Activated CD4-positive, alpha-beta T cell treated with anti-CD3 and anti-CD28 coated beads, Interleukin-2, amount 50 U/mL, for 16 hours (primary cell): ENCODE results near the gene TRANK1.
"Not testable (repeated sequence)": the region's sequence is repeated elsewhere in the genome, so short reads cannot be mapped to it uniquely, and the experiment has no call there.

Experiments used
- DNase-seq: peaks from one replicate; pipeline ENCODE4 v3.0.0-alpha.2; 2020

The TRANK1 gene

GRCh38 chr3:36911990-36912804 lies 32.7 kb downstream of the TRANK1 start:
- DNase-seq, result peak; percentile 91

DNA sequence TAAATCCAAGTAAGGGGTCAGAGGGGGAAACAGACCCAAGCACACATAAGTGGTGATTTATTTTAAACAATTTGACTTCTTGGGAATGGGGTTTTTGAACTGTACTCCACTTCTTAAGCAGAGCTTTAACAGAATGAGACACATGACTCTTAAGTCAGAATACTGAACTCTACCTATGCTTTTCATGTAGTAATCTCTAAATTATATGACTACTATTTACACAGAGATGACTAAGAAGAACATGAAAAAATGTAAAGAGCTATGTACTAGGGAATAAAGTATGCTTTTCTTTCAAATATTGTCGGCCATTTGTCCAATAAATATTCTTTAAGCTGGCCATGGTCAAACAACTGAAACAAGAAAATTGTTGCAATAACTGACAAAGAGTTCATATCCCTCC lies 35.2 kb downstream of the TRANK1 start:
- DNase-seq, result no peak

DNA sequence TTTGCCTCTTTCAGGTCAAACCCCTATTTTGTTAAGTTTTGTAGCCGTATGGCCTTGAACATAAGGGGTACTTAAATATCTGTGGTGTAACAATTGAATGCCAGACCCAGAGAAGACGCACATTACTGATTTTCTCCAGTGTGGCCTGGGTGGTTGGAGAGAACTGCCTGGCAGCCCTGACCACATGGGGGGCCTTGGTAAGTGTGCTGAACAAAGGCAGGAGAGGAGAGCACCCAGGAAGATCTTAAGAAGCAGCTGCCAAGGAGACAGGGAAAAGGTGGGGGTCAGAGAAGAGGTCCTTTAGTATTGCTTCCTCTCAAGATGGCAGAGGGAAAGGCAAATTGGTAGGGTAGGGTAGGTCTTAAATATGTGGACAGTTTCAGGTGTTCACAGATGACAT lies 35.7 kb downstream of the TRANK1 start:
- DNase-seq, result no peak

- DNase-seq, result no peak
These were observed 36.1 kb downstream of the TRANK1 start for GRCh38 chr3:36908647-36909180.

DNA sequence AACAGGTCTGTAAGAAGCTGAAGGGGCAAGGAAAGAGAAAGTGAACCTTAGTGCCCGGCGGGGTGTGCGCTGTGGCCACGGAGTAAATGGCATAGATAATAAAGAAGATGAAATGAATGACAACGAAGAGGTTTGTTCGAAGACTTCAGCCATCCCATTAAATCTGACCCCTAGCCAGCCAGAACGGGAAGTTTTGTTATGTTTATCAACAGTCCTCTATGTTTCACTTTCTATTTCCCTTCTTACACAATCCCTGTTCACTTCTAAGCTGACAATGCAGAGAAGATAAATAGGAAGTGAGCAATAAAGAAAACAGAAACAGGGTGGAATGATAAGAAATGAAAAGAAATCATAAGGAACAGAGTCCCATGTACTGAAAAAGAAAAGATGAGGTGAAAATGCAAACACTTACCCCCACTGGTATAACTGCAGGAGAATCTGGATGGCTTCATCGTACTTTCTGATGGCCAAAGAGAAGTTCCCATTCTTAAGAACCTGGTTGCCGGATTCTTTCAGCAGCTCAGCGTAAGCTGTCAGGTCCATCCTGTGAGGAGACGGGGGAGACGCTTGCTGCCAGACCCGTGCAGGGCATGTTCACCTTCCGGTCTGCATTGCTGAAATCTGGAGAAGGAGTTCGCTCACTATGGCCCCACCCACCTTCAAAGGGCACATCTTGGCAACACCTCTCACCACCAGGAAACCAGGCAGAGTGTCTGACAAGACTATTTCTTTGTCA lies 36.8 kb downstream of the TRANK1 start:
- DNase-seq, result peak; percentile 80

GRCh38 chr3:36906504-36907149 lies 38.2 kb downstream of the TRANK1 start:
- DNase-seq, result no peak

DNA sequence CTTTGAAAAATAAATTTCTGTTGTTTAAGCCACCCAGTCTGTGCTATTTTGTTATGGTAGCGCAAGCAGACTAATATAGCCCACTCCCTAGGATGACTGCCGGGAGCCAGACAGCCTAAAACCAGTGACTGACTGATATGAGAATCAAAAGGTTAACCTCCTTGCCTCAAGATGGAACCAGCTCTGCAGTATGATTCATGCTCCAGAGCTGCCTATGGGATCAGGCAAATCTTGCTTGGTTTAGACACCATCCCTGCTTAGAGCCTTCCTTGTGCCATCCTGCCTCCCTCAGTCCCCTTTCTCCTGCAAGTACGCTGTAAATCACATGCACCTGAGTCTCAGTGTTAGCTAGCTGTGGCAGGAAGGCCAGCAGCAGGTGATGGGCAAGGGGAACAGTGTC lies 39.3 kb downstream of the TRANK1 start:
- DNase-seq, result no peak

- no peak for DNase-seq
These were observed 40.2 kb downstream of the TRANK1 start for GRCh38 chr3:36904641-36905040.

GRCh38 chr3:36904065-36904464 lies 40.8 kb downstream of the TRANK1 start:
- not testable (repeated sequence) for DNase-seq

- DNase-seq, result no peak
These were observed 41.6 kb downstream of the TRANK1 start for GRCh38 chr3:36903119-36903882.

DNA sequence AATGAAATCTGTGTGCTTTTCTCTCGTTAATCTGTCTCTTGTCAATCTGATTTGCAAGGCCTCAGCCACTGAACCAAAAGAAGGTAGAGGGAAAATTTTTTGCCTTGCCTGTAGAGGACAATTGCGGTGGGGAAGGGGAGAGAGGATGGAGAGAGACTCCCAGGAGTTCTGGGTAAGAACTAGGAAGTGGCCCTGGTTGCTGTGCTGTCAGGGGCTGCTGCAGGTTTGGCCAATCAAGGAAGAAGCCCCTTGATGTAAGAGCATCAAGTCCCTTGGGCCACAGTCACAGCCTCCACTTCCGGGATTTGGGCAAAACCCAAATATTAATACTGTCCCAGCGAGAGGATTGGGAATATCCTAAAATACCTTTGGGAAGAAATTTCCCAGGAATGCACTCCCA lies 43.3 kb downstream of the TRANK1 start:
- no peak for DNase-seq

GRCh38 chr3:36900474-36901443 lies 44.1 kb downstream of the TRANK1 start:
- DNase-seq, result no peak

DNA sequence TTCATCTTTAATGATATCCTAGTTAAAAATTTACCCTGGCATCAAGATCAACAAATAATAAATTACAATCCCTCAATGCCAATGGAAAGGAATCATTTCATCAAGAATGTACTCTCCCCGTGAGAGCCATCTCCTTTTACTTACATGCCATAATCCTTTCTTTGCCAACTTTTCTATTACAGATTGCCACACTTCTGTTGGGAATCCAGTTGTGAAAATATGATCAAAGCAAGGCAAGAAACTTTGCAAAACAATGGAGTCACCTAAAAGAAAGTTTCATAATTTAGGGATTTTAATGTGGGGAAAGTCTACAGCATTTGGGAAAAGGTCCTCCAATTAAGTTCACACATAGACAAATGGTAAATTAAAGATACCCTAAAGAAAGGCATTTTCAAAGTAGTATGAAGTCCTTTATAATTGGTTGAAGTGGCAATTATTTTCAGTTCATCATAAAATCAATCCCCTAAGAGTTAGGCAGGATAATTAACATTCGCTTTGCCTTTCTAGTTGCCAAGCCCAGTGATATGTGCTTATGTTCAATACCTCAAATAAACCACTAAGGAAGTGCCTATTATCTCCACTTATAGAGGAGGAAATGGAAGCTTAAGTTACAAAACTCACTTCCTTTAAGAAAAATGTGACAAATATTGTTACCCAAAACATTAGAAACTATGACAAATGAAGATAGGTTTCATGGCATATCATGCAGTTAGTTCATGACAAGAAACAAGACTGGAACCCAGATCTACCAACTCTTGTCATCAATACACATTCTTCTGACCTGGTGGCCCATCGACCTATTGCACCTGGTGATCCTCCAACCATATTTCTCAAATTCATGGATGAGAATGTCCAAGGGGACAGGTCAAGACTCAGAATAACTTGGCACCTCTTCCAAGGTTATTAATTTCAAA lies 49.1 kb downstream of the TRANK1 start:
- DNase-seq, result no peak

- no peak for DNase-seq
These were observed 49.9 kb downstream of the TRANK1 start for GRCh38 chr3:36894914-36895313.

DNA sequence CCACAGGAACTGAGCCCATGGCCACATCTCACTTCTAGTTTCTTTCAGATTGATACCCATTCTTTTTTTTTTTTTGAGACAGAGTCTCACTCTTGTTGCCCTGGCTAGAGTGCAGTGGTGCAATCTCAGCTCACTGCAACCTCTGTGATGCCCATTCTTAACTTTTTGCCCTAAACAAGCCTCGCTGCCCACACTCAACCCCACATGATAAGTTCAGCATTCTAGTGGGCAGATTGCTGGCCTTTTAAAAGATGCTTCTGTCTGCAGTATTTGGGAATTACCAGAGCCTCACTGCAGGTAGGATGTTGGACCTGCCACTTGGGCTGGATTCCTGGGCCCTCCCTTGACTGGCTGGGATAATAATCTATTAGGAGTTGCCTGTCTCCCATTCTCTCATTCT lies 51.0 kb downstream of the TRANK1 start:
- no peak for DNase-seq

GRCh38 chr3:36893137-36893557 lies 51.7 kb downstream of the TRANK1 start:
- DNase-seq, result no peak

GRCh38 chr3:36892457-36893136 lies 52.3 kb downstream of the TRANK1 start:
- no peak for DNase-seq

DNA sequence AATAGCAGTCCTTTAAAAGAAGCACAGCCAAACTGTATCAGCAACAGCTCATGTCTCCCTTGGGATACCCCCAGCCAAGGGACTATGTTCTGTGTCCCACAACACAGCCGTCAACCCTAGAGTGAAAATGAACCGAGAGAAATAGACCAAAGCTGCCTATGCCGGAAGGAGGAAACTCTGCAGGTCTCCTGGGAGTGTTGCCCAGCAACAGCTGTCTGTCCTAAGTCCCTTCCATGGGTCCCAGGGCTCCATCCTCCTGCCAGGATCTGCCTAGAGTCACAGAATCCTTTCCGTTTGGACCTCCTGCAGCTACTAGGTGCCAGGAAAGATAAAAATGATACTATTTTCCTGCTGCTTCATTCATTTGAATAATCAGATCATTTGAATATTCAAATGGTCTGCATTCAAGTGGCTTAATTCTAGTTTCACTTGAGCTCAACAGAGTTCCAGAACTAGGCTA lies 53.1 kb downstream of the TRANK1 start:
- DNase-seq, result no peak

- not testable (repeated sequence) for DNase-seq
These were observed 53.8 kb downstream of the TRANK1 start for GRCh38 chr3:36891097-36891496.

- DNase-seq, result no peak
These were observed 54.6 kb downstream of the TRANK1 start for GRCh38 chr3:36890261-36890660.
